HEK293T (cell line): ENCODE data around the gene GJB2.

Source experiments
- ARNT ChIP-seq: fragments of 450-650 bp; IDR thresholded peaks from 2 replicates; pipeline ENCODE4 v1.6.1; 2017; ENCODE audit warnings: mild to moderate bottlenecking
- BHLHE40 ChIP-seq: fragments of 450-650 bp; IDR thresholded peaks from 2 replicates; pipeline ENCODE4 v1.6.1; 2016; ENCODE audit warnings: mild to moderate bottlenecking, moderate library complexity, borderline replicate concordance
- ELF4 ChIP-seq: fragments of 450-650 bp; IDR thresholded peaks from 2 replicates; pipeline ENCODE4 v1.6.1; 2017; ENCODE audit warnings: antibody characterized with exemption
- FOXA1 ChIP-seq: fragments of 450-650 bp; IDR thresholded peaks from 2 replicates; pipeline ENCODE4 v1.6.1; 2016; ENCODE audit warnings: mild to moderate bottlenecking
- FOXK2 ChIP-seq: fragments of 450-650 bp; IDR thresholded peaks from 2 replicates; pipeline ENCODE4 v1.6.1; 2016; ENCODE audit warnings: mild to moderate bottlenecking
- FOXM1 ChIP-seq: fragments of 450-650 bp; IDR thresholded peaks from 2 replicates; pipeline ENCODE4 v1.6.1; 2017; ENCODE audit warnings: mild to moderate bottlenecking, borderline replicate concordance
- HDGF ChIP-seq: fragments of 450-650 bp; IDR thresholded peaks from 2 replicates; pipeline ENCODE4 v1.6.1; 2017; ENCODE audit warnings: antibody characterized with exemption, borderline replicate concordance
- L3MBTL2 ChIP-seq: fragments of 450-650 bp; conservative IDR thresholded peaks from 2 replicates; pipeline ENCODE4 v1.6.1; 2016; ENCODE audit warnings: mild to moderate bottlenecking
- SP1 ChIP-seq: fragments of 450-650 bp; IDR thresholded peaks from 2 replicates; pipeline ENCODE4 v1.6.1; 2017
- TARDBP ChIP-seq: fragments of 450-650 bp; IDR thresholded peaks from 2 replicates; pipeline ENCODE4 v1.6.1; 2016
- ZNF384 ChIP-seq: fragments of 450-650 bp; IDR thresholded peaks from 2 replicates; pipeline ENCODE4 v1.6.1; 2016
- TF ChIP-seq, protein P1 (sequence below): fragments of 450-650 bp; IDR thresholded peaks from 2 replicates; pipeline ENCODE4 v1.6.1; 2016

- TF ChIP-seq FOXA1 = no peak
- no peak for TF ChIP-seq FOXM1
- TF ChIP-seq ARNT = no peak
- no peak for TF ChIP-seq FOXK2
- TF ChIP-seq BHLHE40 = no peak
- TF ChIP-seq SP1 = no peak
- TF ChIP-seq TARDBP = no peak
- TF ChIP-seq, protein P1, sequence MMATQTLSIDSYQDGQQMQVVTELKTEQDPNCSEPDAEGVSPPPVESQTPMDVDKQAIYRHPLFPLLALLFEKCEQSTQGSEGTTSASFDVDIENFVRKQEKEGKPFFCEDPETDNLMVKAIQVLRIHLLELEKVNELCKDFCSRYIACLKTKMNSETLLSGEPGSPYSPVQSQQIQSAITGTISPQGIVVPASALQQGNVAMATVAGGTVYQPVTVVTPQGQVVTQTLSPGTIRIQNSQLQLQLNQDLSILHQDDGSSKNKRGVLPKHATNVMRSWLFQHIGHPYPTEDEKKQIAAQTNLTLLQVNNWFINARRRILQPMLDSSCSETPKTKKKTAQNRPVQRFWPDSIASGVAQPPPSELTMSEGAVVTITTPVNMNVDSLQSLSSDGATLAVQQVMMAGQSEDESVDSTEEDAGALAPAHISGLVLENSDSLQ = no peak
- no peak for TF ChIP-seq L3MBTL2
- TF ChIP-seq ELF4 = no peak
- no peak for TF ChIP-seq HDGF
- no peak for TF ChIP-seq ZNF384
These were observed at the start of gene GJB2 for GRCh38 chr13:20192836-20193161.
